ENCODE results near the gene GCDH.
A peak's percentile ranks its signal among the peaks of the same experiment; 100 is the strongest.
"Not testable (repeated sequence)": the region's sequence is repeated elsewhere in the genome, so short reads cannot be mapped to it uniquely, and the experiment has no call there.

The GCDH gene

GRCh38 chr19:12890787-12891552 lies at the start of gene GCDH:
TSS of gene GCDH (plus strand) at chr19:12891160. CDS start at chr19:12891305, 145 bp downstream.
- peak; percentile 99 for DNase-seq
- in situ Hi-C loops (cut with MboI; ENCODE audit: low pct_unique_long_range_greater_than_20kb, low sequenced_read_pairs) = no loop called here

- DNase-seq = no peak
- in situ Hi-C loops (cut with MboI; ENCODE audit: low pct_unique_long_range_greater_than_20kb, low sequenced_read_pairs) = no loop called here
Measured at GRCh38 chr19:12842511-12842910, 48.4 kb upstream of the GCDH start.

- DNase-seq = no peak
- in situ Hi-C loops (cut with MboI; ENCODE audit: low pct_unique_long_range_greater_than_20kb, low sequenced_read_pairs) = no loop called here
Measured at GRCh38 chr19:12843328-12843727, 47.6 kb upstream of the GCDH start.

GRCh38 chr19:12843999-12844732 lies 46.8 kb upstream of the GCDH start:
- DNase-seq = no peak
- in situ Hi-C loops (cut with MboI; ENCODE audit: low pct_unique_long_range_greater_than_20kb, low sequenced_read_pairs) = no loop called here

- in situ Hi-C loops (cut with MboI; ENCODE audit: low pct_unique_long_range_greater_than_20kb, low sequenced_read_pairs); DNase-seq: not testable (repeated sequence)
Measured at GRCh38 chr19:12846613-12847012, 44.3 kb upstream of the GCDH start.

GRCh38 chr19:12847159-12848139 lies 43.5 kb upstream of the GCDH start:
- in situ Hi-C loops (cut with MboI; ENCODE audit: low pct_unique_long_range_greater_than_20kb, low sequenced_read_pairs) = no loop called here
- peak; percentile 87 for DNase-seq

- no peak for DNase-seq
- in situ Hi-C loops (cut with MboI; ENCODE audit: low pct_unique_long_range_greater_than_20kb, low sequenced_read_pairs) = no loop called here
Measured at GRCh38 chr19:12856653-12857052, 34.3 kb upstream of the GCDH start.

GRCh38 chr19:12858041-12858928 lies 32.7 kb upstream of the GCDH start:
- no peak for DNase-seq
- in situ Hi-C loops (cut with MboI; ENCODE audit: low pct_unique_long_range_greater_than_20kb, low sequenced_read_pairs) = no loop called here

GRCh38 chr19:12859546-12859945 lies 31.4 kb upstream of the GCDH start:
- no peak for DNase-seq
- in situ Hi-C loops (cut with MboI; ENCODE audit: low pct_unique_long_range_greater_than_20kb, low sequenced_read_pairs) = no loop called here

- DNase-seq = no peak
- in situ Hi-C loops (cut with MboI; ENCODE audit: low pct_unique_long_range_greater_than_20kb, low sequenced_read_pairs) = no loop called here
Measured at GRCh38 chr19:12864143-12864542, 26.8 kb upstream of the GCDH start.

- DNase-seq = no peak
- in situ Hi-C loops (cut with MboI; ENCODE audit: low pct_unique_long_range_greater_than_20kb, low sequenced_read_pairs) = no loop called here
Measured at GRCh38 chr19:12864721-12865715, 25.9 kb upstream of the GCDH start.

- in situ Hi-C loops (cut with MboI; ENCODE audit: low pct_unique_long_range_greater_than_20kb, low sequenced_read_pairs) = no loop called here
Measured at GRCh38 chr19:12865746-12866415, 25.1 kb upstream of the GCDH start.

GRCh38 chr19:12866416-12867119 lies 24.4 kb upstream of the GCDH start:
- DNase-seq = no peak
- in situ Hi-C loops (cut with MboI; ENCODE audit: low pct_unique_long_range_greater_than_20kb, low sequenced_read_pairs) = no loop called here

More at GRCh38 chr19:12865746-12866415, 25.1 kb upstream of the GCDH start:
- DNase-seq = no peak

GRCh38 chr19:12867120-12868099 lies 23.6 kb upstream of the GCDH start:
- DNase-seq = no peak
- in situ Hi-C loops (cut with MboI; ENCODE audit: low pct_unique_long_range_greater_than_20kb, low sequenced_read_pairs) = no loop called here

- DNase-seq = no peak
- in situ Hi-C loops (cut with MboI; ENCODE audit: low pct_unique_long_range_greater_than_20kb, low sequenced_read_pairs) = no loop called here
Measured at GRCh38 chr19:12868540-12869112, 22.3 kb upstream of the GCDH start.

All from KBM-7 (cell line).